Endodermal cell (in vitro differentiated cells): ENCODE measurements around the gene NOP14. TPM values are rescaled to one million over a fixed set of nuclear protein-coding genes. Genes with fewer than 3 reads are reported as not detected.

Source experiments
- DNase-seq: peaks from one replicate; pipeline ENCODE4 v3.0.0-alpha.2; 2017
- H3K27ac ChIP-seq: 2 replicates; pipeline ENCODE4 v1.5.1; 2013; ENCODE audit warnings: mild to moderate bottlenecking, low read depth, low read length, moderate library complexity
- H3K27me3 ChIP-seq: 2 replicates; pipeline ENCODE4 v1.6.1; 2013; ENCODE audit warnings: mild to moderate bottlenecking, low read length, moderate library complexity; ENCODE audit not compliant: insufficient read depth, control insufficient read depth, poor library complexity, severe bottlenecking
- H3K36me3 ChIP-seq: 2 replicates; pipeline ENCODE4 v1.7.0; 2013; ENCODE audit warnings: mild to moderate bottlenecking, low read length, moderate library complexity; ENCODE audit not compliant: control insufficient read depth, insufficient read depth
- H3K4me1 ChIP-seq: one replicate; pipeline ENCODE4 v1.7.0; 2013; ENCODE audit warnings: low read length; ENCODE audit not compliant: control insufficient read depth, insufficient read depth
- H3K4me3 ChIP-seq: 2 replicates; pipeline ENCODE4 v1.5.1; 2013; ENCODE audit warnings: mild to moderate bottlenecking, low read length, moderate library complexity
- H3K9ac ChIP-seq: 2 replicates; pipeline ENCODE4 v1.6.1; 2013; ENCODE audit warnings: mild to moderate bottlenecking, low read length, moderate library complexity; ENCODE audit not compliant: poor library complexity, severe bottlenecking; ENCODE audit errors: extremely low read depth
- H3K9me3 ChIP-seq: 2 replicates; pipeline ENCODE4 v1.6.1; 2013; ENCODE audit warnings: mild to moderate bottlenecking, low read length, moderate library complexity; ENCODE audit not compliant: control insufficient read depth
- H3K27ac Mint-ChIP-seq: 2 replicates; pipeline ENCODE4 v1.8.0; 2020; ENCODE audit warnings: mixed read lengths
- H3K27me3 Mint-ChIP-seq: 2 replicates; pipeline ENCODE4 v1.8.0; 2021; ENCODE audit warnings: mild to moderate bottlenecking, mixed read lengths; ENCODE audit not compliant: insufficient read depth
- H3K36me3 Mint-ChIP-seq: 2 replicates; pipeline ENCODE4 v1.8.0; 2020; ENCODE audit warnings: low read depth, mixed read lengths
- H3K4me1 Mint-ChIP-seq: 2 replicates; pipeline ENCODE4 v1.8.0; 2020; ENCODE audit warnings: mixed read lengths
- H3K4me3 Mint-ChIP-seq: 2 replicates; pipeline ENCODE4 v1.8.0; 2020; ENCODE audit warnings: mild to moderate bottlenecking, moderate library complexity, mixed read lengths
- H3K9me3 Mint-ChIP-seq: 2 replicates; pipeline ENCODE4 v1.8.0; 2020; ENCODE audit warnings: mild to moderate bottlenecking, mixed read lengths
- WGBS, 2 experiments: methylation state at CpG; one replicate each; pipeline versions ENCODE4 v1.1.5 to v1.1.7; 2013; ENCODE audit warnings: missing lambda C conversion rate in 2 of 2, mixed read lengths in 1 of 2; ENCODE audit not compliant: insufficient coverage in 1 of 2, insufficient read length in 1 of 2; 5-methylcytosine and 5-hydroxymethylcytosine counted together
- total RNA-seq, 2 donors: library from RNA; stranded (reverse); fragmentation: NEBNext Ultra II Directional in 1 of 2; extraction: Animal tissue kit (Norgen Biotek cat#: 25700) in 1 of 2; gene quantifications; 2 replicates in 1 of 2; 3 replicates in 1 of 2; pipeline ENCODE4 v1.2.1, GENCODE V29; 2021
- TF ChIP-seq, protein P1 (sequence below): fragments of 200-600 bp; sonication (generic); conservative IDR thresholded peaks from 2 replicates; pipeline ENCODE4 v1.5.0; 2021; ENCODE audit warnings: antibody characterized with exemption, mild to moderate bottlenecking

Gene NOP14
- total RNA-seq, 2 donors from 2014 or later = 23.0 to 31.9 TPM

DNA sequence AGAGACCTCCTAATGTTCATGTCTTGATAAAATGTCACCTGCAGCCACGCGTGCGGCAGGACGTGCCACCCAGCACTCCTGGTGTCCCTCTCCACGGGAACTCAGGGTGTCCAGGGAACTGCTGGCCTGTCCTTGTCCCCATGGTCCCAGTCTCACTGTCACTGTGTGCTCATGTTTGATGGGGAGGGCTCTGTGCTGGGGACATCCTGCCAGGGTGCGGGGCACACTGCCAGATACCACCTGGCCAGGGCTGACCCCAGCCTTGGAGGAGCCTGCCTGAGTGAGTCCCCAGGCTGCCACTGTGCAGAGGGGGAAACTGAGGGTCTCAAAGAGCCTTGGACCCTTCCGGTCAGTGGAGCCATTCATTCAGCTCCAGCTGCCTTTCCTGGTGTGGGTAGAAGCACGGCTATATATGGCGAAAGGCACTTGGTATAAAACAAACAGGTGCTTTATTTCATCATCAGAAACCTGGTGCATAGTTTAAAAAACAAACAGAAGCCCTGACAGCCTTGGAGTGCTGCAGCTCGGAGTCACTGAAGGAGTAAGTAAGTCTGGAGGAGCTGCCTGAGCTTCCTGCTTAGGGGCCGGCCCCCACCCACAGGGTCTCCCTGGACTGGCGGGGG, 33.0 kb downstream of the NOP14 start:
- Histone ChIP-seq H3K27ac (no peak overlapping the region), H3K36me3 (peaks cover 59% of the 10 kb centered on the region), H3K27me3 (no peaks in the 10 kb centered on the region), H3K9ac (no peak overlapping the region), H3K9me3 (no peaks in the 10 kb centered on the region), H3K4me3 (no peak overlapping the region), H3K4me1 (no peaks in the 10 kb centered on the region)
- Mint-ChIP-seq H3K9me3 (no peaks in the 10 kb centered on the region), H3K27me3 (no peaks in the 10 kb centered on the region), H3K4me3 (no peak overlapping the region), H3K36me3 (peaks cover 42% of the 10 kb centered on the region), H3K4me1 (peaks cover 4% of the 10 kb centered on the region), H3K27ac (no peak overlapping the region)
- WGBS, 2 experiments = 95 to 97% methylated on average over 9 to 12 of the region's 12 CpGs
- TF ChIP-seq, protein P1, sequence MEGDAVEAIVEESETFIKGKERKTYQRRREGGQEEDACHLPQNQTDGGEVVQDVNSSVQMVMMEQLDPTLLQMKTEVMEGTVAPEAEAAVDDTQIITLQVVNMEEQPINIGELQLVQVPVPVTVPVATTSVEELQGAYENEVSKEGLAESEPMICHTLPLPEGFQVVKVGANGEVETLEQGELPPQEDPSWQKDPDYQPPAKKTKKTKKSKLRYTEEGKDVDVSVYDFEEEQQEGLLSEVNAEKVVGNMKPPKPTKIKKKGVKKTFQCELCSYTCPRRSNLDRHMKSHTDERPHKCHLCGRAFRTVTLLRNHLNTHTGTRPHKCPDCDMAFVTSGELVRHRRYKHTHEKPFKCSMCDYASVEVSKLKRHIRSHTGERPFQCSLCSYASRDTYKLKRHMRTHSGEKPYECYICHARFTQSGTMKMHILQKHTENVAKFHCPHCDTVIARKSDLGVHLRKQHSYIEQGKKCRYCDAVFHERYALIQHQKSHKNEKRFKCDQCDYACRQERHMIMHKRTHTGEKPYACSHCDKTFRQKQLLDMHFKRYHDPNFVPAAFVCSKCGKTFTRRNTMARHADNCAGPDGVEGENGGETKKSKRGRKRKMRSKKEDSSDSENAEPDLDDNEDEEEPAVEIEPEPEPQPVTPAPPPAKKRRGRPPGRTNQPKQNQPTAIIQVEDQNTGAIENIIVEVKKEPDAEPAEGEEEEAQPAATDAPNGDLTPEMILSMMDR = no peak
- no peak for DNase-seq

DNA sequence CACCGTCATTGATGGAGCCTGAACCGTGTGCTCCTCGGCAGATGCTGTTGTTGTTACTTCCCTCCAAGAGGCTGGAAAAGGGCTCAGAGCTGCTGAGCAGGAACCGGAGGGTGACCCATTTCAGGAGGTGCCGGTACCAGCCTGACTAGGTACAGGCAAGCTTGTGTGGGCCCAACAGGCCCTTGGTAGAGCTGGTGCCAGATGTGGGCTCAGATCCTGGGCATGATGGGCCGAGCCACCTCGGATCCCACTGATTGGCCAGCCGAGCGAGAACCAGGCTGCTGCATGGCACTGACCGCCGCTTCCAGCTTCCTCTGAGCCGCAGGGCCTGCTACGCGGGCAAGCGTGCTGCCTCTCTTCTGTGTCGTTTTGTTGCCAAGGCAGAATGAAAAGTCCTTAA, 33.7 kb downstream of the NOP14 start:
- no peak overlapping the region for H3K9ac ChIP-seq
- H3K36me3 ChIP-seq = peaks cover 67% of the 10 kb centered on the region
- no peak overlapping the region for H3K4me3 Mint-ChIP-seq
- peaks cover 46% of the 10 kb centered on the region for H3K36me3 Mint-ChIP-seq
- H3K4me1 Mint-ChIP-seq = peaks cover 4% of the 10 kb centered on the region
- no peaks in the 10 kb centered on the region for H3K9me3 ChIP-seq
- H3K27ac Mint-ChIP-seq = no peak overlapping the region
- H3K4me3 ChIP-seq = no peak overlapping the region
- H3K9me3 Mint-ChIP-seq = no peaks in the 10 kb centered on the region
- H3K4me1 ChIP-seq = no peaks in the 10 kb centered on the region
- peak overlapping the region; percentile 11 for H3K27ac ChIP-seq
- TF ChIP-seq, protein P1 = no peak
- 94% methylated on average over 15 to 16 of the region's 16 CpGs for WGBS, 2 experiments
- H3K27me3 Mint-ChIP-seq = no peaks in the 10 kb centered on the region
- H3K27me3 ChIP-seq = no peaks in the 10 kb centered on the region
- no peak for DNase-seq

DNA sequence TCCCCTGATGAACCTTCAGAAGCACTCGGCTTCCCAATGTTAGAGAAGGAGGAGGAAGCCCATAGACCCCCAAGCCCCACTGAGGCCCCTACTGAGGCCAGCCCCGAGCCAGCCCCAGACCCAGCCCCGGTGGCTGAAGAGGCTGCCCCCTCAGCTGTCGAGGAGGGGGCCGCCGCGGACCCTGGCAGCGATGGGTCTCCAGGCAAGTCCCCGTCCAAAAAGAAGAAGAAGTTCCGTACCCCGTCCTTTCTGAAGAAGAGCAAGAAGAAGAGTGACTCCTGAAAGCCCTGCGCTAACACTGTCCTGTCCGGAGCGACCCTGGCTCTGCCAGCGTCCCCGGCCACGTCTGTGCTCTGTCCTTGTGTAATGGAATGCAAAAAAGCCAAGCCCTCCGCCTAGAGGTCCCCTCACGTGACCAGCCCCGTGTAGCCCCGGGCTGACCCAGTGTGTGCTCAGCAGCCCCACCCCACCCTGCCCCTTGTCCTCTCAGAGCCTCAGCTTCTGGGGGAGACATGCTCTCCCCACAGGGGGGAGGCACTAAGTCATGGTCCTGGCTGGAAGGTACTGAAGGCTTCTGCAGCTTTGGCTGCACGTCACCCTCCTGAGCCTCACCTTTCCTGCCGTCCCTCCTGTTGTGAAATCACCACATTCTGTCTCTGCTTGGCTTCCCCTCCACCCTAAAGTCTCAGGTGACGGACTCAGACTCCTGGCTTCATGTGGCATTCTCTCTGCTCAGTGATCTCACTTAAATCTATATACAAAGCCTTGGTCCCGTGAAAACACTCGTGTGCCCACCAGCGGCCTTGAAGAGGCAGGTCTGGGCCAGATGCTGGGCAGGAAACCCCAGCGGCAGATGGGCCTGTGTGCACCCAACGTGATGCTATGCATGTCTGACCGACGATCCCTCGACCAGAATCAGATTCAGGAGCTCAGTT, 34.7 kb downstream of the NOP14 start:
- no peak overlapping the region for H3K4me3 ChIP-seq
- WGBS, 2 experiments = 92 to 96% methylated on average over 29 to 32 of the region's 32 CpGs
- TF ChIP-seq, protein P1 = no peak
- Mint-ChIP-seq H3K36me3 (peaks cover 53% of the 10 kb centered on the region), H3K27me3 (no peaks in the 10 kb centered on the region), H3K4me1 (peaks cover 7% of the 10 kb centered on the region), H3K27ac (peak overlapping the region; percentile 14), H3K4me3 (no peak overlapping the region), H3K9me3 (no peaks in the 10 kb centered on the region)
- no peaks in the 10 kb centered on the region for H3K4me1 ChIP-seq
- H3K36me3 ChIP-seq = peaks cover 77% of the 10 kb centered on the region
- no peaks in the 10 kb centered on the region for H3K9me3 ChIP-seq
- no peak overlapping the region for H3K27ac ChIP-seq
- no peak overlapping the region for H3K9ac ChIP-seq
- no peaks in the 10 kb centered on the region for H3K27me3 ChIP-seq
- DNase-seq = no peak
